Stimulated activated CD4-positive, alpha-beta T cell treated with anti-CD3 and anti-CD28 coated beads, Interleukin-12 subunit alpha, Interleukin-12 subunit beta, amount 100 ng/mL, for 4 hours (primary cell): Measurements from ENCODE around the gene SNTG2.
"Not testable (repeated sequence)": the region's sequence is repeated elsewhere in the genome, so short reads cannot be mapped to it uniquely, and the experiment has no call there.

ENCODE experiments used
- DNase-seq: peaks from one replicate; pipeline ENCODE4 v3.0.0-alpha.2; 2020

SNTG2 gene

DNA sequence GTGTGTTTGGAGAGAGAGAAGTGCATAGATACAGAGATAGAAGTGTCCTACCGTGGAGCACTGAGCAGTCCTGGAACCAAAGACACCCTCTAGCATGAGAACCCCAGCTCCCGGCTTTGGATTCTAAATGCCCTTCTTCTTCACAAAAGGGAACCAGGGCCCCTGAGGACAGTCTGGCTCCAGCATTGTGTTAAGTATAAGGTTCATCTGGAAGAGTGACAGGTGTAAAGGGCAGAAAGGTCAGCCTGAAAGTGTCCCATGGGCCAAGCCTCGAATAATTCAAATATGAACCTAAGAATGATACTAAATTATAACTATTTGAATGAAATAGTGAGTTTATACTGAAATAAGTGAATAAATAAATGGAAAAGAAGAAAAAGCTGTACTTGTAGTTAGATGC, 109.7 kb downstream of the SNTG2 start:
- DNase-seq = no peak

DNA sequence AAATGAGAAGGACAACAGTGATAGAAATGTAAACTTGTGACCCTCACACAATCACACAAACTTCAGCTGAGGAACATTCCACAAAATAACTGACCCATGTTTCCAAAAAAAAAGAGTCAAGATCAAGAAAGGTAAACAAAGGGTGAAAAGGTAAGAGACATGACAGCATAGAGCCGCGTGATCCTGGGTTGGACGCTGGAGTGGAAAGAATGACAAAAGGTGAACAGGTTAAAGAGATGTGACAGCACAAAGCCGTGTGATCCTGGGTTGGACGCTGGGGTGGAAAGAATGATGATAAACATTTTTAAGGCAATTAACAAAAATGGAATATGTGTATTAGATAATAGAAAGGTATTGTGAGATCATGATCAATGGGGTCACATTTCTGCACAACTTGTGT, 110.3 kb downstream of the SNTG2 start:
- no peak for DNase-seq

DNA sequence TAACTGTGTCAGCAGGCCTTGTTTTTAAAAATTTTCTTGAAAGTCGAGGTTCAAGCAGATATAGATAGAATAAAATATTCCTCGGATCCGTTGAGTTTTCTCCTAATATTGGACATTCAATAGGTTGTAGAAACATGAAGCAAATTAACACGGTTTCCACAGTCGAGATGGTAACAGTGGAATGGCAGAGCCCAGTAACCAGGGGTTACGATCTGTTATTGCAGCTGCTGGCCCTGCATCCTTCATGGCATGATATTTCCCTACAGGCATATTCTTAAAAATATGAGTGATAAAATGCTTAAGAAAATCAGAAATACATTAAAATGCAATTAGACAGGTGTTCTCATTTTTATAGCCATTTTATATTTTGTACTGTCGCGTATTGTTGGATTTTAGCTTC, 117.6 kb downstream of the SNTG2 start:
- DNase-seq = no peak

DNA sequence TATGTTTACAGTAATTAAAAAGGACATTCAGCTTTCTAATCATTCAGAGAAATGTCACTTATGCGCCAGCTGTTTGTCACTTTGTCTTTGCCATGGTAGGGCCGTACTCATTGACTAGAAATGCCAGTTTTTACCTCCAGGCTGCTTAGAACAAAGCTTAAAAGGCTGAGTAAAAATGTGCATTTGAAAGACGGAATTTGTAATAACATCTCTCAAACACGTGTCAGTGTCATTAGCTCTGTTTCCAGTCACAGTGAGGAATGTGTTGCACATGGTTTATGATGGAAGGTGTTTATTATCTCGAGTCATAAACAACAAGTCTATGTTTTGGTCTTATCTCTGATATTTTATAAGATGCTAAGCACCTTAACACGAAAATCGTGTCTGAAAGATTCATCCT, 118.2 kb downstream of the SNTG2 start:
- DNase-seq = no peak

DNA sequence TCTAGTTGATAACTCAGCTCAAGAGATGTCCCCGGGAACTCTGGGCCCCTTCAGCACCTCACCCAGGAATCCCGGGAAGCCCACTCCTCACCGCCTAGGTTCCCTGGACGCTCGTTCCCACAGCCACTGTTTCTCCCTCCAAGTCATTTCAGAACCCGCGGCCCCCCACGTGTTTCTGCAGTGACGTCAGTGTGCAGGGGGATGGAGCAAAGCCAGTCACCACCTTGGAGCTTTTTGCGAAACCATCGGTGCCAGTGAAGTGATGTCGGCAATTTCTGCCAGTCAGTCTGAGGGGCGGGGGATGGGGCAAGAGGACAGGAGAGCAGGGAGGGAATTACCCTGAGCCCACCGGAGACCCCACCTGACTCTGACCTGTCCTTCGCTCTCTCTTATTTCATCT, 119.2 kb downstream of the SNTG2 start:
- DNase-seq = no peak

DNA sequence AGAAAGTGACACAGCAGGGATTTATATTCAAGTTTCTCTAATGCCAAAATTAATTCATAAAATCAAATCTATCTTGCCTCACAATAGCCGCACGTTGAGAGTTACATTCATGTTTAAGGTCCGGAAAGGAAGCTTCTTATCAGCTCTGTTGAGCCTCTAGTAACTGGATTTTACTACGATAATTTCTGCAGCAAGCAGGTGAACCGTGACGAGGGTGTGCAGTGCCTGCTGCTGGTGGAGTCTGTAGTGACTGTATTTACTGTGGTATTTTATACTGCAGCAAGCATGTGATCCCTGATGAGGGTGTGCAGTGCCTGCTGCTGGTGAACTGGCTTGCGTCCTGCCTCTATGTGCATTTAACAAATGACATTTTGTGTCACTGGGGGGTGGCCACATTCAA, 120.0 kb downstream of the SNTG2 start:
- no peak for DNase-seq

DNA sequence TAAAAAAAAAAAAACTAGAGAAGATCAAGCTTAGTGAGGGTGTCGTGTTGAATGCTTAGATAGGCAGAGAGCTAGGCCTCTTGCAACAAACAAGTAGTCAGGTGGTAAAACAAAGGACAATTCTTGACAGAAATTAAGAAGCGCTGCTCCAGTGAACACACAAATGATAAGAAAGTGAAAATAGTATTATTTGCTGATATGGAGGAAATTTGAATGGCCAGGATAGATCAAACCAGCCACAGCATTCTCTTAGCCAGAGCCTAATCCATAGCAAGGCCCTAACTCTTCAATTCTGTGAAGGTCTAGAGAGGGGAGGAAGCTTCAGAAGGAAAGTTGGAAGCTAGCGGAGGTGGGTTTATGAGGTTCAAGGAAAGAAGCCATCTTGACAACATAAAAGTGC, 121.0 kb downstream of the SNTG2 start:
- DNase-seq = no peak

DNA sequence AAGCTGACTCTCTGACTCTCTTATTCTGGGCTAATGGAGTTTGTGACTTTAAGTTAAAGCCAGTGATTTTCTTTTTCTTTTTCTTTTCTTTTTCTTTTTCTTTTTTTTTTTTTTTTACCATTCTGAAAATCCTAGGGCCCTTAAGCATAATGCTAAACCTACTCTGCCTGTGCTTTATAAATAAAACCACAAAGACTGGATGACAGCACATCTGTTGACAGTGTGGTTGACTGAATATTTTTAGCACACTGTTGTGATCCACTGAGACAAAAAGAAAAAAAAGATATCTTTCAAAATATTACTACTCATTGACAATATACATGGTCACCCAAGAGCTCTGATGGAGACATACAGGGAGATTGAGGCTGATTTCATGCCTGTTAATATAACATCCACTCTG, 121.6 kb downstream of the SNTG2 start:
- no peak for DNase-seq

DNA sequence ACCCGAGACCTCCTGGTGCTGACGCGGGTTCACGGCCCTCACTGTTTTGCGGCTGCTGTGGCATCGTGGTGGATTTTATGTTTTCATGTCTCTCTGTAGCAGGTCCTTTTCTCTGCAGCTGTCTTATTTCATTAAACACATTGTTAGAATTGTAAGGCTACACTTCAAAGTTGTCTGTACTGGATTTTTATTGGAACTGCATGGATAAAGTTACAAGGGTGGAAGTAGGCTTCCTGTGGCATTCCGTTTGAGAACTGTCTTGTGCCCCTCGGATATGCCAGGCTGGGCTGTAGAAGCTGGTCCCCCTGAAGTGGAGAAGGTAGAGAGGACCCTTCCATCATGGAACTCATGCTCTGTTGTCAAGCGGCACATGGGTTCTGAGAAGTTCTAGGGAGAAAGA, 127.3 kb downstream of the SNTG2 start:
- no peak for DNase-seq

DNA sequence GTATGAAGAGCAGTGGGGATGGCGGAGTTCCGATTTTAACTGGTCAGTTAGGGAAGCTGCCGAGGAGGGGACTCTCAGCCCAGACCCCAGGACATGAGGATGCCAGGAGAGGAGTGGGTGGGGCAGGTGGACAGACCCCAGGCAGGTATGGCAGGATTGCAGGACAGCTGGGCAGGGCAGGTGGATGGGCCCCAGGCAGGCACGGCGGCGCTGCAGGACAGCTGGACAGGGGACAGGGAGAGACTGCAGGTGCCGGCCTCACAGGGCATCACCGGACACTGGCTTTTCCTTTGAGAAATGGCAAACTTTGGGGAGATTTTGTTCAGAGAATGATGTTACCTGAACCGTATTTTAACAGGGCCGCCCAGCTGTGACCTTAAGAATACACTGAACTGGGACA, 127.7 kb downstream of the SNTG2 start:
- DNase-seq = no peak

DNA sequence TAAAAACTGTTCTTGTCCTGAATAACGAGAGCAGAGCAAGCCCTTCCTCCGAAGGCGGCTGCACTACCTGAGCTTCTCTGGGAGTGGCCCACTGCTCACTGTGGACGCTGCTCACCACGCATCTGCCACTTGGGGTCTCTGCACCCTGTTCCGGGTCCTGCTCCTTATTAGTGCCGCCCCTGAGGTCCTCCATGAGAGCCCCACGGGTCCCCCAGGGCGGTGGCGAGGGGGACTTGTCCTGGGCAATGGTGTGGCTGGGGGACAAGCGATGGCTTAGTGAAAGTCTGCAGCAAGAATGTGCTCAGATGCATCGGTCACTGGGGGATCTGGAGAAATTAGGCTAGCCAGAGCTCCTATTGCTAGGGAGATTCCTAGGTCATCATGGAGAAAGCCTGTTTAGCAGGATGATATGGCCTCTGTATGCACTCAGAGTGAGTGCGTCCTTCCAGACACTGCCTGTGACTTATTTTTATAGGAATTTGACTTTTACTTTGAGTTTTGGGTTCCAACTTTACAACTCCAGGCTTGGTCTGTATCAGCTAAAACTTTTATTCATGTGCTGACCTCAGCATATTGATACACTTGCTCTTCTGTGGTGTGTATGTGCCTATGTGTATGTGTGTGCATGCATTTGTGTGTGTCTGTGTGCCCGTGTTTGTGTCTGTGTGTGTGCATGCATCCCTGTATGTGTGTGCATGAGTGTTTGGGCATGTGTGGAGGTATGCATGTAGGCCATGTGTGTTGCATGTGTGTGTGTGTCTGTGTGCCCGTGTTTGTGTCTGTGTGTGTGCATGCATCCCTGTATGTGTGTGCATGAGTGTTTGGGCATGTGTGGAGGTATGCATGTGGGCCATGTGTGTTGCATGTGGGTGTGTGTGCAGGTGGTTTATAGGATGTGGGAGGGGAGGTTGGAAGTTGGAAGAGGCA, 129.5 kb downstream of the SNTG2 start:
- DNase-seq = no peak

DNA sequence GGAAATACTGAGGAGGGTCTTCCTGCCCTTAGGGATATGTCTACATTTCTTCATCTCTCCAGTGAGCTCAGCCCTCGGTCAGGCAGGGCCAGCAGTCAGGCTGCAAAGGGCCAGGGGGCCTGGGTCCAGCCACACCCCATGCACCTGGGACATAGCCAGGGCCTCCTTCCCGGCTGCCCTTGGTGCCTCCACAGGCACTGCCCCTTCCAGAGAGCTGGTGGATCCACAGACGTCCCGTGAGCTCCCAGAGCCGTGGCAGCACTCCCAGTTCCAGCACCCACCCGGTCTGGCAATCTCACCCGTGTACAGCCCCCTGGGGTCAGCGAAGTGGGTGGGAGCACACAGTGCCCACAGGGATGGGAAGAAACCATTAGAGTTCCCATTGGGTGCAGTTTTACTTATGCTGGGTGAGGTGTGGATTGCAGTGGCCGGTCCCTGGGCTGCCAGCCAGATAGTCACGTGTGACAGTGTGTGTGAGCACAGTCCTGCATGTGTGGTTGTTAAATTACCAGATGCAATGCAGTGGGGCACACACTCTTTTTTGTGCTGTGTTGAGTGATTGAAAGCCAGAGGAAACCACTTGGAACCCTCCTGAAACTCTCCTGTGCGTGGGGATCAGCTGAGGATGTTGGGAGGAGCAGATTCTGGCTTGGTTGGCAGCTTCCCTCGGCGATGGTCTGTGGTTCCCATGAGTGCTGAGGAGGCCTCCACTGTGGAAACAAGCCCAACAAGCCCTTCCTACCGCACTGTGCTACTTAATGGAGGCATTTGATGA, 131.0 kb downstream of the SNTG2 start:
- DNase-seq = no peak

DNA sequence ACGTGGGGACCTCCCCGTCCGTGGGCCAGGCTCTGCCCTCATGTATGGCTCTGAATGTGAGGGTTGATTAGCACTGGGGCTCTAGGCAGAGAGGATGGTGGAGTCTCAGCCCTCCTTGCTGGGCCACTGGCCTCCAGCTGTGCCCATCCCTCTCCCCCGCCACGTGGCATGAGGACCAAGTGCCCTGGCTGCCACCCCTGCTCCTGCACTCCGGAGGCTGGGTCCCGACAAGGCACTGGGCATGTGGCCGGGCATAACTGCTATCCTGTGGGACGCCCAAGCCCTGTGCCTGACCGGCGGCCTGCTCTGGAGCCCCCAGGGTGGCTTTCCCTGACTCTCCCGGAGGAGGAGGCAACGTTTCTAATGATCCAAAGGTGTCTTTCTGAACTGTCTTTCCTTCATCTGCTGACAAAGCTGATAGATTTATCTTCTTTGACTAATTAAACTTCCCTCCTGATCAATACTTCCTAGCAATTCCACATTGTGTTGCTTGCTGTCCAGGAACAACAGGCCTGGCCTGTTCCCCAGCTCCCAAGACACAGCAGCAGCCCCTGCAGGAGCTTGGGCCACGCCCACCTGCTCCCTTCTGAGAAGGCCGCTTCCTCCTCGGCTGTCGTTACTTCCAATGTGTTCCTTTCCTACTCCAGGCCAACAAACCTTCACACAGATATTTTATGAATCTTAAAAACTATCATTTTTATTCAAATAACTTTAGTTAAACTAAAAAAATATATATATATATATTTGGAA, 132.0 kb downstream of the SNTG2 start:
- DNase-seq = no peak

DNA sequence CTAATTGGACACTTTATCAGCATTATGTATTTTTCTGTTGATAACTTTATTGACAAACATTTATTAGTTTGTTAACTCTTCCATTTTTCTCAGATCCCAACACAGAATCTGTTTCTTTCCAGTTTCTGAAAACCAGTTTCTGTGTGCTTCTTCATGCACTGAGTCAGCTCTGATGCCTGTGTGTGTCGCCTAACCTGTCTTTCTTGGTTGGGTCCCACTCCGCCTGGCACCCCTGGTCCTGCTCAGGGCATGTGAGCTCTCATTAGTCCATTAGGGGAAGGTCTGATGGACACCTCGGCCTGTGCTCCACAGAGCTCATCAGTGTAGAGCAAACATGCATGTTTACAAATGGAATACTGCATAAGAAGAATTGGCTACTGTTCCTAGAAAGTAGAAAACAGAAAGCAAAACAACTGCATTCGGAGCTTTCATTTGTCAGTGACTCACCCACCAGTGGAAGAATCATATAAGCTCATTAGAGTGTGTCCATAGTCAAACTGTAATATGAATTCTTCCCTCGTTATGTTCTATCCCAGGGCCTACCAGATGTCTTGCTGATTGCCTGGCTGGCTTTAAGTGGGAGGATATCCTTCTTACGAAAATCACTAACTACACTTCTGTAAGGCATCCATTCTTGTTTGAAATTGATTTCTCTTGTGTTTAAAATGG, 137.7 kb downstream of the SNTG2 start:
- DNase-seq = no peak

DNA sequence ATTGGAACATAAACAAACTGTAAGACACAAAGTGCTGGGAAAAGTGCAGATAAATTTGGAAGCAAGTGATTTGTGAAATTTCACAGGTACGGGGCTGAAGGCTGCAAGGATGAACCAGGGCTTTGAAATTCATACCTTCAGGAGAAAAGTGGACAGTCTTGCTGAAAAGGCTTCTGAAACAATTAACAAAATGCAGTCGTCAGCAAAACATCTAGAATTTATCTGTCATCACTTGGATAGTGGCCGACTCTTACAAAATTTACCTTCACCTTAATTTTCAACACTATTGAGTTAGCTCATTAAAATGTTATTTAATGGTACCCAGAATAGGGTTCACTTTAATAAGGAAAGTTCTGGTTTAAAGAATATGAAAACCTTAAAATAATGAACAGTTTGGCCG, 138.3 kb downstream of the SNTG2 start:
- no peak for DNase-seq

DNA sequence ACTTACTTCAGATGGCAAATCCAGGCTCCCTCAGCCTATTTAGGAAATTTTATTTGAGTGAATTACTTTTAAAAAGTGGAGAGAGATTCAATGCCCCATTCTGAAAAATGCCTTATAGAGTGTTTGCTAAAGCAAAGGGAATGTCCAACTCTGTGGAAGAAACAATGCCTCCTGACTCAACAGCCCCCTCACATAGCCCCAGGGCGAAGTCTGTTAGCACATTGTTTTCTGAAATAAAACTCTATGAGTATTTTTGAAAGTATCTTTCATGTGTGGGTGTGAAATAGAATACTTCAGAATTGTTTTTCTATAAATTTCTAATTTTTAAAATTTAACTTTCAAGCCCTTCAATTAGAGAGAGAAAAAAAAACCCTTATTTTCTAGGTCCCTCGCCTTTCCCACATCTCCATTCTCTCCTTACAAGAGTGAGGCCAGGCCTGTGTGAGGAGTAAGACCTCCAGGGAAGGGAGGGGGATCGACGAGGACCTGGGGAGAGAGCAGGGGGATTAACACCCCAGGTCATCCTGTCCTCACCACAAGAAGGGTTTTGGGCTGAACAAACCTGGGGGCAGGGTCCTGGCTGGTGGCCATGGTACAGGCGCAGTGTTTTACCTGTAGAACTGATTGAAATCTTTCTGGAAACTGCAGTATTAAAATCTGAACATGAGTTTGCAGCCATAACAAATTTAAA, 141.4 kb downstream of the SNTG2 start:
- no peak for DNase-seq

DNA sequence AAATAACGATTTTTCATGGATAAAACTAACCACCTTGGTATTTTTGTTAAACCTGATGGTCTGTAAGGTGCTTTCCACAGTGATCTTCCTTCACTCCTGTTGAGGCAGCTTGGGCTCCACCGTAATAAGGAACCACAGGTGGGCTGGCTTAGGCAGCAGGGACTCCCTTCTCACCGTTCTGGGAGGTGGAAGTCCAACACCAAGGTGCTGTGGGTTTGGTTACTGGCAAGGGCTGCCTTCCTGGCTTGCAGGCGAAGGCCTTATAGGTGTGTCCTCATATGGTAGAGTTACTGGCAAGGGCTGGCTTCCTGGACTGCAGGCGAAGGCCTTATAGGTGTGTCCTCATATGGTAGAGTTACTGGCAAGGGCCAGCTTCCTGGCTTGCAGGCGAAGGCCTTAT, 143.0 kb downstream of the SNTG2 start:
- DNase-seq = not testable (repeated sequence)

DNA sequence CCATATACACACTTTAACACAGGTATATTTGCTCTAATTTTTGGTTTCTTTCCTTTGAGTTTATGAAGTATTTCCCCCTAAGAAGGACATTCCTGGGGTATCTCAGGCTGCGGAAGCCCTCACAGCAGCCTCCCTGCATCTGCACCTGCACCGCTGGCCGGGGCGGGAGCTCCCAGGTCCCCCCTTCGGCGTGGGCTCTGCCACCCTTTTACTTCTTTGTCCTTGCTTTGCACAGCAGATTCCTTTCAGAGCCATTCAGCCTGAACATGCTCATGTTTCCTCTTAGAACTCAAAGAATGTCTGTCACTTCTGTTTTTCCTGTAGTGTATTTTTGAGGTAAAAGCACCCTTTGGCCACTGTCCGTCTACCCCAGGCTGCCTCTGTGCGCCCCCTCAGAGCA, 146.5 kb downstream of the SNTG2 start:
- no peak for DNase-seq

DNA sequence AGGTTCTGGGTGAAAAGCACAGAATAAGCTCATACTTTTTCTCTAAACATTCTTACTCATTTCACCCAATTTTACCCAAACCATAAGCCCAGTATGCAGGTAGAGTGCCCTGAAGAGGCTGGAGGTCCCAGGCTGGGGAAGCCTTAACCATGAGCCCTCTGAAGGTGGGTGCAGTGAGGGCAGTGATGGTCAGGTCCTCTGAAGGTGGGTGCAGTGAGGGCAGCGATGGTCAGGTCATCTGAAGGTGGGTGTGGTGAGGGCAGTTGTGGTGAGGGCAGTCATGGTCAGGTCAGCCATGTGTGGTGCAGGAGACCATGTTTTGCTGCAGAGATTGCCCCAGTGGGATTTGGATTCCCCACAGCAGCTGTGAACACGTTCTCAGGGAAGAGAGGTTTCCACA, 148.8 kb downstream of the SNTG2 start:
- DNase-seq = no peak

DNA sequence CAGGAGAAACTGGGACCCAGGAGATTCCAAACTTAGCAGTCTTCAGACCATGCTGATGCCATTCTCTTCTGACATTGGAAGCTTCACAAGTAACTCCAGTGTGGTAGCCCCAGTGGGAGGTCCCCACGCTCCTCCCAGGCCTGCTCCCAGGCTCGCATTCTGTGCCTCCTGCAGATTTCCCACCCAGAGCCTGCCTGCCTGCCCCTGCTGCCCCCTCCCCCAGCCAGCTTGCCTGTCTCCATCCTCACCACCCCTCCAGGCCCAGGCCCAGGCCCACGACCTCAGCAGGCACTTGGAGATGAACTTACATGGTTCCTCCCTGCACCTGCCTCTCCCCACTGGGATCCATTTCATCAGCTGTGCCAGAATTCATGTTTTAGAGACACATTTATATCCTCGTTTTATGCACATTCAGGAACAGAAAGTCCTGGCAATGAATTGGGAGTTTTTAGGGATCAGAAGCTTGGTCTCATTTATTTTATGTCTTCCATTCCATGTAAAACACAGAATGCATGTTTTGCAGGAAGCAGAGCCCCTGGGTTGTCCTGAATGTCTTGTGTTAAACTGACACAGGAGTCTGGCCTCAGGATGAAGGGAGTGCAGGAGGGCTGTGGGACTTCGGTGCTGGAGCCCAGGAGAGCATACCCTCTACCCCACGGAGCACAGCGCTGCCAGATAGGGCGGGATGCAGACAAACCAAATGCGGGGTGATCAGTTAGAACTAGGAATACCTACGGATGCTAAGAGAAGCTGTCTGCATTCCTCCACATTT, 150.5 kb downstream of the SNTG2 start:
- DNase-seq = no peak

DNA sequence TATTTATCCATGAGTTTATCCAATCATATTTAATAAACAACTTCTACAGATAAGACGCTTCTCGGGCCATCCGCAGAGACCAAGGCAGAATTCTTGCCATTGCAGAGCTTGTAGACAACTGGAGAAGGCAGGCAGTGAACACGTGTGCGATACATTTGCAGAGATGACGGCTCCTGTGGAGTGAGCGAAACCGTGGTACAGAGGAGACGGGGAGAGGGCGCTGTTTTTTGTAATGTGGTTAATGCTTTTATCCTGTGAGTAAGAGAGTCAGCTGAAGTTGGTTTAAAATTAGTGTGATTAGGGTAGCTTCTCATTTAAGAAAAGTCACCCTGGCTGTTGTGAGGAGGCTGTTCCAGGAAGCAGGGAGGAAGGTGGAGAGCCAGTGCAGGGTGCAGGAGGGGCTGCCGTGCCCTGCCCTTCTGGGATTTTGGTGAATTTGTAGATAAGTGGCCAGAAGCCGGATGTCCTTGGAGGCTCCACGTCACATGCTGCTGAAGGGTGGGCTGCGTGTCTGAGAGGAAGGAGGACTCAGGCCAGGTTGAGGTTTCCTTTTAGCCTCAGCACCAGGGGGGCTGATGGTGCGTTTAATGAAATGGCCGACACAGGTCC, 151.4 kb downstream of the SNTG2 start:
- no peak for DNase-seq
